IMR-90 (cell line): Measurements from ENCODE around the gene LETM1.

ENCODE experiments used
- BHLHE40 ChIP-seq: fragments of 150-350 bp; IDR thresholded peaks from 2 replicates; pipeline ENCODE4 v1.6.1; 2016; ENCODE audit warnings: mild to moderate bottlenecking, low read depth, low read length
- CEBPB ChIP-seq: IDR thresholded peaks from 2 replicates; pipeline ENCODE4 v1.6.1; 2012; ENCODE audit warnings: low read depth, low read length, improper control_type of control experiment
- CHD1 ChIP-seq: IDR thresholded peaks from 2 replicates; pipeline ENCODE4 v1.6.1; 2012; ENCODE audit warnings: low read depth, low read length, improper control_type of control experiment
- FOS ChIP-seq: fragments of 150-350 bp; IDR thresholded peaks from 2 replicates; pipeline ENCODE4 v1.6.1; 2016; ENCODE audit warnings: low read depth, low read length
- POLR2A ChIP-seq: IDR thresholded peaks from 2 replicates; pipeline ENCODE4 v1.6.1; 2012; ENCODE audit warnings: mild to moderate bottlenecking, low read depth, low read length
- RAD21 ChIP-seq: IDR thresholded peaks from 2 replicates; pipeline ENCODE4 v1.6.1; 2012; ENCODE audit warnings: low read length, improper control_type of control experiment
- RCOR1 ChIP-seq: IDR thresholded peaks from 2 replicates; pipeline ENCODE4 v1.6.1; 2012; ENCODE audit warnings: mild to moderate bottlenecking, low read length, improper control_type of control experiment; ENCODE audit not compliant: insufficient replicate concordance
- SMC3 ChIP-seq: fragments of 150-350 bp; IDR thresholded peaks from 2 replicates; pipeline ENCODE4 v1.6.1; 2016; ENCODE audit warnings: low read depth, mild to moderate bottlenecking, antibody characterized with exemption, low read length, moderate library complexity
- TF ChIP-seq, protein P1 (sequence below): conservative IDR thresholded peaks from 2 replicates; pipeline ENCODE4 v1.5.1; 2012; ENCODE audit warnings: mild to moderate bottlenecking, low read depth, low read length, improper control_type of control experiment
- TF ChIP-seq, protein P2 (sequence below): fragments of 150-350 bp; IDR thresholded peaks from 2 replicates; pipeline ENCODE4 v1.6.1; 2017; ENCODE audit warnings: mild to moderate bottlenecking, antibody characterized with exemption, low read length, low read depth

DNA sequence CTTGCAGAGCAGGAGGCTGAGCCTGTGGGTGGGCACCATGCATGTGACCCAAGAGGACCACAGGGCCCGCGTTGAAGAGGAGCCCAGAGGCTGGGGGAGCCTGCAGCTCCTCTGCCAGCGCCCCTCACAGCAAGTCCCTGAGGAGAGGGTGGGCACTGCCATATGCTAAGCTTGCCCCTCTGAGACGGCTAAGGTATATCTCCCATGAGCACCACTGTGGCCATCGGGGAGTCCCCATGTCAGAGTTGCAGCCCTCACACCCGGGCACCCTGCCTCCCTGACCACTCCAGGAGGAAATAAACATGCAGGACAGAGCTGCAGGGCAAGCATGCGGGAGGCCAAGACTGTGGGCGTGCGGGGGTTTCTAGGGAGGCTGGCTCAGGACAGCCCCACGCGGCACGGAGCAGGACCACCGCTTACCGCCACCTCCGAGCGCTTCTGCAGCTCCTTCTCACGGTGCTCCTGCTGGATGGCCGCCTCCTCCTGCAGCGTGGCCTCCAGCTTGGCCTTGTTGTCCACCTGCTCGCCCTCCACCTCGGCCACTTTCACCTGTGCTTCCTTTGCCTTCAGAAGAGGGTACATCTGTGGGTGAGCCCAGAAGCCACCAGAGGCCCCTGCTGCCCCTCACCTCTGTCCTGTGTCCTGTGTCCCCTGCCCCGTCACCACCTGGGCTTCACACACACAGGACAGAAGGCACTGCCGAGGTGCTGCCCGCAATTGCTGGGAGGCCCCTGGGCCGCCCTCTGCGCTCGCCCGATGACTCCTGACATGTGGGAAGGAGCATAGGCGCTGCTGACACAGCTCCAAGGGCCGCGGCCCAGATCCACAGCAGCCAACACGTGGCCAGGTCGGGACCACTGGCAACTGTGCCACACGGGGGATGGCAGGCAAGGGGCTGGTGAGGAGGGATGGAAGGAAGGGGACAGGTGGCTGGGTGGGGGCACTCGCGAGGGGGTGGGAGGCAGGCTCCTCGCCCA, 33.1 kb downstream of the LETM1 start:
- TF ChIP-seq, protein P1, sequence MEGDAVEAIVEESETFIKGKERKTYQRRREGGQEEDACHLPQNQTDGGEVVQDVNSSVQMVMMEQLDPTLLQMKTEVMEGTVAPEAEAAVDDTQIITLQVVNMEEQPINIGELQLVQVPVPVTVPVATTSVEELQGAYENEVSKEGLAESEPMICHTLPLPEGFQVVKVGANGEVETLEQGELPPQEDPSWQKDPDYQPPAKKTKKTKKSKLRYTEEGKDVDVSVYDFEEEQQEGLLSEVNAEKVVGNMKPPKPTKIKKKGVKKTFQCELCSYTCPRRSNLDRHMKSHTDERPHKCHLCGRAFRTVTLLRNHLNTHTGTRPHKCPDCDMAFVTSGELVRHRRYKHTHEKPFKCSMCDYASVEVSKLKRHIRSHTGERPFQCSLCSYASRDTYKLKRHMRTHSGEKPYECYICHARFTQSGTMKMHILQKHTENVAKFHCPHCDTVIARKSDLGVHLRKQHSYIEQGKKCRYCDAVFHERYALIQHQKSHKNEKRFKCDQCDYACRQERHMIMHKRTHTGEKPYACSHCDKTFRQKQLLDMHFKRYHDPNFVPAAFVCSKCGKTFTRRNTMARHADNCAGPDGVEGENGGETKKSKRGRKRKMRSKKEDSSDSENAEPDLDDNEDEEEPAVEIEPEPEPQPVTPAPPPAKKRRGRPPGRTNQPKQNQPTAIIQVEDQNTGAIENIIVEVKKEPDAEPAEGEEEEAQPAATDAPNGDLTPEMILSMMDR: no peak
- TF ChIP-seq RCOR1 (no peak), FOS (no peak), CEBPB (no peak), POLR2A (no peak), SMC3 (no peak), BHLHE40 (no peak), RAD21 (no peak), CHD1 (no peak)
- TF ChIP-seq, protein P2, sequence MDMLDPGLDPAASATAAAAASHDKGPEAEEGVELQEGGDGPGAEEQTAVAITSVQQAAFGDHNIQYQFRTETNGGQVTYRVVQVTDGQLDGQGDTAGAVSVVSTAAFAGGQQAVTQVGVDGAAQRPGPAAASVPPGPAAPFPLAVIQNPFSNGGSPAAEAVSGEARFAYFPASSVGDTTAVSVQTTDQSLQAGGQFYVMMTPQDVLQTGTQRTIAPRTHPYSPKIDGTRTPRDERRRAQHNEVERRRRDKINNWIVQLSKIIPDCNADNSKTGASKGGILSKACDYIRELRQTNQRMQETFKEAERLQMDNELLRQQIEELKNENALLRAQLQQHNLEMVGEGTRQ: no peak
